SU-DHL-6 (cell line): ENCODE results near the gene FBXO31.

Experiments
- EZH2phosphoT487 ChIP-seq: fragments of 200-600 bp; sonication (generic), shearing (Covaris generic); conservative IDR thresholded peaks from 2 replicates; pipeline ENCODE4 v1.6.1; 2018; ENCODE audit warnings: mild to moderate bottlenecking, antibody characterized with exemption, low read length, moderate library complexity, mixed read lengths
- TF ChIP-seq, protein P1 (sequence below): fragments of 200-600 bp; sonication (generic); IDR thresholded peaks from one replicate; pipeline ENCODE4 v1.5.1; 2017; ENCODE audit warnings: antibody characterized with exemption, mild to moderate bottlenecking, low read length, moderate library complexity; ENCODE audit not compliant: insufficient read depth, poor library complexity, severe bottlenecking

DNA sequence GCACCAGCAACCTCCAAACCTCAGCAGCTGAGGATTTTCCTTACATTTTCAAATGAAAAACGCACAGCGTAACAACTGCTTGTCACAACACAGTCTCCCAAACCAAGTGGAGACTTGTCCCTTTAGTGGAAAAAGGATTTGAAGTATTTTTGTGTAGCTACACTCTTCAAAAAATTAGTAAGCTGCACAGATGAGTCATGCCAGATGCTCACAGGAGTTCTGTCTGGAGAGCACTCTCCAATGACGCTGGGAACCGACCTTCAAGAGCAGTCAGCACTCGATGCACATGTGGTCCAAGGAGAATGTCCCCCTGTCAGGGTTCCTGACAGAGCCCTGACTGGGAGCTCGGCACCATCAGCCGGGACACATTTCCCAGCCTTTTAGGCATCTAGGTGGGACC is 48.4 kb upstream of the FBXO31 start:
- TF ChIP-seq, protein P1, sequence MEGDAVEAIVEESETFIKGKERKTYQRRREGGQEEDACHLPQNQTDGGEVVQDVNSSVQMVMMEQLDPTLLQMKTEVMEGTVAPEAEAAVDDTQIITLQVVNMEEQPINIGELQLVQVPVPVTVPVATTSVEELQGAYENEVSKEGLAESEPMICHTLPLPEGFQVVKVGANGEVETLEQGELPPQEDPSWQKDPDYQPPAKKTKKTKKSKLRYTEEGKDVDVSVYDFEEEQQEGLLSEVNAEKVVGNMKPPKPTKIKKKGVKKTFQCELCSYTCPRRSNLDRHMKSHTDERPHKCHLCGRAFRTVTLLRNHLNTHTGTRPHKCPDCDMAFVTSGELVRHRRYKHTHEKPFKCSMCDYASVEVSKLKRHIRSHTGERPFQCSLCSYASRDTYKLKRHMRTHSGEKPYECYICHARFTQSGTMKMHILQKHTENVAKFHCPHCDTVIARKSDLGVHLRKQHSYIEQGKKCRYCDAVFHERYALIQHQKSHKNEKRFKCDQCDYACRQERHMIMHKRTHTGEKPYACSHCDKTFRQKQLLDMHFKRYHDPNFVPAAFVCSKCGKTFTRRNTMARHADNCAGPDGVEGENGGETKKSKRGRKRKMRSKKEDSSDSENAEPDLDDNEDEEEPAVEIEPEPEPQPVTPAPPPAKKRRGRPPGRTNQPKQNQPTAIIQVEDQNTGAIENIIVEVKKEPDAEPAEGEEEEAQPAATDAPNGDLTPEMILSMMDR, result no peak
- TF ChIP-seq EZH2phosphoT487, result no peak
